Fibroblast of lung (primary cell): ENCODE measurements around the gene MGAT5.

Experiments used
- EZH2 ChIP-seq: IDR thresholded peaks from 2 replicates; pipeline ENCODE4 v1.5.1; 2012; ENCODE audit warnings: low read length, control low read depth, mild to moderate bottlenecking; ENCODE audit errors: missing control alignments
- TF ChIP-seq, protein P1 (sequence below), 2 donors: IDR thresholded peaks in 1 of 2; conservative IDR thresholded peaks in 1 of 2; 1 replicate in 1 of 2; 2 replicates in 1 of 2; pipeline ENCODE4 v1.5.1; 2011 to 2012; ENCODE audit warnings: low read length in 2 of 2, control low read depth in 1 of 2, inconsistent platforms in 1 of 2, low read depth in 1 of 2, mild to moderate bottlenecking in 1 of 2

DNA sequence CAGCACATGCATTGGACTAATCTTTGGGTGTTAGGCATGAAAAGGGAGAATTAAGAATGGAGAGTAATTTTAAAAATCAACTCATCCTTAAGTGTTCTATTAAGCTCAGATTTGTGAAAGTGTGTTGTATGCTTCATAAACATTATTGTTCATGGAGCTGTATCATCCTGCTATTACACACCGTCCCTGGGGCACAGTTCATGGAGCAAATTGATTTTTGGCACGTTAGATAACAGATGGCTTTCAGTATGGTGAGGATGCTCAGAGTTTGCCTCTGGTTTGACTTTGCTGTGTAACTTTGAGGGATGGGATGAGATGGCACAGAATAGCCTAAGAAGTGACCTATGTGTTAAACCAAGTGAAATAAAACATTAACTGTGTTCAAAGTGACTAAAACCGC, 97.1 kb downstream of the MGAT5 start:
- TF ChIP-seq, protein P1, sequence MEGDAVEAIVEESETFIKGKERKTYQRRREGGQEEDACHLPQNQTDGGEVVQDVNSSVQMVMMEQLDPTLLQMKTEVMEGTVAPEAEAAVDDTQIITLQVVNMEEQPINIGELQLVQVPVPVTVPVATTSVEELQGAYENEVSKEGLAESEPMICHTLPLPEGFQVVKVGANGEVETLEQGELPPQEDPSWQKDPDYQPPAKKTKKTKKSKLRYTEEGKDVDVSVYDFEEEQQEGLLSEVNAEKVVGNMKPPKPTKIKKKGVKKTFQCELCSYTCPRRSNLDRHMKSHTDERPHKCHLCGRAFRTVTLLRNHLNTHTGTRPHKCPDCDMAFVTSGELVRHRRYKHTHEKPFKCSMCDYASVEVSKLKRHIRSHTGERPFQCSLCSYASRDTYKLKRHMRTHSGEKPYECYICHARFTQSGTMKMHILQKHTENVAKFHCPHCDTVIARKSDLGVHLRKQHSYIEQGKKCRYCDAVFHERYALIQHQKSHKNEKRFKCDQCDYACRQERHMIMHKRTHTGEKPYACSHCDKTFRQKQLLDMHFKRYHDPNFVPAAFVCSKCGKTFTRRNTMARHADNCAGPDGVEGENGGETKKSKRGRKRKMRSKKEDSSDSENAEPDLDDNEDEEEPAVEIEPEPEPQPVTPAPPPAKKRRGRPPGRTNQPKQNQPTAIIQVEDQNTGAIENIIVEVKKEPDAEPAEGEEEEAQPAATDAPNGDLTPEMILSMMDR (conservative IDR thresholded peaks at IDR 0.05 in 1 of 2, IDR thresholded peaks at IDR 0.05 in 1 of 2; ENCODE audit: low read depth in 1 of 2, low read length in 2 of 2) = no peak
- no peak for TF ChIP-seq EZH2
